HCT116 (cell line): Measurements from ENCODE around the gene WNT2B.

Source experiments
- EZH2 ChIP-seq: fragments of 200-600 bp; sonication (generic); IDR thresholded peaks from 2 replicates; pipeline ENCODE4 v1.6.1; 2017; ENCODE audit warnings: antibody characterized with exemption, mixed run types
- JUND ChIP-seq: IDR thresholded peaks from 2 replicates; pipeline ENCODE4 v1.6.1; 2012
- POLR2AphosphoS5 ChIP-seq: IDR thresholded peaks from 2 replicates; pipeline ENCODE4 v1.6.1; 2011; ENCODE audit warnings: mild to moderate bottlenecking, low read depth, low read length, moderate library complexity
- RAD21 ChIP-seq: IDR thresholded peaks from 2 replicates; pipeline ENCODE4 v1.6.1; 2012; ENCODE audit warnings: low read depth, mild to moderate bottlenecking
- SP1 ChIP-seq: IDR thresholded peaks from 2 replicates; pipeline ENCODE4 v1.6.1; 2012; ENCODE audit warnings: low read depth
- SRF ChIP-seq: IDR thresholded peaks from 2 replicates; pipeline ENCODE4 v1.6.1; 2012; ENCODE audit warnings: low read depth
- YY1 ChIP-seq: IDR thresholded peaks from 2 replicates; pipeline ENCODE4 v1.6.1; 2011; ENCODE audit warnings: low read length, low read depth, moderate library complexity, mild to moderate bottlenecking; ENCODE audit not compliant: insufficient replicate concordance; ENCODE audit errors: extremely low read depth
- TF ChIP-seq, protein P1 (sequence below), 3 experiments: fragments of 200-600 bp in 1 of 3; sonication (generic) in 1 of 3; IDR thresholded peaks in 2 of 3; conservative IDR thresholded peaks in 1 of 3; 2 replicates each; pipeline ENCODE4 v1.5.1; 2012 to 2017; ENCODE audit warnings: low read depth in 2 of 3, low read length in 2 of 3, antibody characterized with exemption in 1 of 3, borderline replicate concordance in 1 of 3, control low read depth in 1 of 3, mild to moderate bottlenecking in 1 of 3, mixed read lengths in 1 of 3, mixed run types in 1 of 3, moderate library complexity in 1 of 3; ENCODE audit not compliant: insufficient read depth in 1 of 3
- TF ChIP-seq, protein P2 (sequence below): IDR thresholded peaks from 2 replicates; pipeline ENCODE4 v1.6.1; 2011; ENCODE audit warnings: mild to moderate bottlenecking, low read length, moderate library complexity; ENCODE audit not compliant: insufficient replicate concordance; ENCODE audit errors: extremely low read depth

DNA sequence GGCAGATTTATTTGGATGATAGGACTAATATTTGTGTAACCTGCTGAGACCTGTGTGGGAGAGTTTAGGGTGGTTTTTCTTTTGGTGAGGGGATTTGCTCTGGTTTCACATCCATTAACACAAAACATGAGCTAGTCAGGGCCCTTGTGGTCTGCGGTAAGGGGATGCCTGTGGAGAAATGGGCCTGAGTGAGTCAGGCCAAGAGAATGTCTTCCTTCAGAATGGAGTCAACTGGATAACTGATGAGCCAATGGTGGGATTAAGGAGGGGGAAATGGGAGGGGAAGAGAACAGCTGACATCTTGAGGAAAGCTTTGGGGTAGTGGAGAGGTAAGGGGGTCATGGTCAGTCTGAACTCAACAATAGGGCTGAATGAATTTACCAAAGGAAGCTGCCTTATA lies 13.9 kb downstream of the WNT2B start:
- no peak for TF ChIP-seq SP1
- TF ChIP-seq, protein P1, sequence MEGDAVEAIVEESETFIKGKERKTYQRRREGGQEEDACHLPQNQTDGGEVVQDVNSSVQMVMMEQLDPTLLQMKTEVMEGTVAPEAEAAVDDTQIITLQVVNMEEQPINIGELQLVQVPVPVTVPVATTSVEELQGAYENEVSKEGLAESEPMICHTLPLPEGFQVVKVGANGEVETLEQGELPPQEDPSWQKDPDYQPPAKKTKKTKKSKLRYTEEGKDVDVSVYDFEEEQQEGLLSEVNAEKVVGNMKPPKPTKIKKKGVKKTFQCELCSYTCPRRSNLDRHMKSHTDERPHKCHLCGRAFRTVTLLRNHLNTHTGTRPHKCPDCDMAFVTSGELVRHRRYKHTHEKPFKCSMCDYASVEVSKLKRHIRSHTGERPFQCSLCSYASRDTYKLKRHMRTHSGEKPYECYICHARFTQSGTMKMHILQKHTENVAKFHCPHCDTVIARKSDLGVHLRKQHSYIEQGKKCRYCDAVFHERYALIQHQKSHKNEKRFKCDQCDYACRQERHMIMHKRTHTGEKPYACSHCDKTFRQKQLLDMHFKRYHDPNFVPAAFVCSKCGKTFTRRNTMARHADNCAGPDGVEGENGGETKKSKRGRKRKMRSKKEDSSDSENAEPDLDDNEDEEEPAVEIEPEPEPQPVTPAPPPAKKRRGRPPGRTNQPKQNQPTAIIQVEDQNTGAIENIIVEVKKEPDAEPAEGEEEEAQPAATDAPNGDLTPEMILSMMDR (IDR thresholded peaks at IDR 0.05 in 2 of 3, conservative IDR thresholded peaks at IDR 0.05 in 1 of 3; ENCODE audit: borderline replicate concordance in 1 of 3, insufficient read depth in 1 of 3, low read depth in 2 of 3, low read length in 2 of 3): no peak
- no peak for TF ChIP-seq SRF
- no peak for TF ChIP-seq EZH2
- TF ChIP-seq RAD21: no peak
- TF ChIP-seq JUND: 0 out of 2 replicates have a peak, but pooled peaks have one; percentile 14
- TF ChIP-seq, protein P2, sequence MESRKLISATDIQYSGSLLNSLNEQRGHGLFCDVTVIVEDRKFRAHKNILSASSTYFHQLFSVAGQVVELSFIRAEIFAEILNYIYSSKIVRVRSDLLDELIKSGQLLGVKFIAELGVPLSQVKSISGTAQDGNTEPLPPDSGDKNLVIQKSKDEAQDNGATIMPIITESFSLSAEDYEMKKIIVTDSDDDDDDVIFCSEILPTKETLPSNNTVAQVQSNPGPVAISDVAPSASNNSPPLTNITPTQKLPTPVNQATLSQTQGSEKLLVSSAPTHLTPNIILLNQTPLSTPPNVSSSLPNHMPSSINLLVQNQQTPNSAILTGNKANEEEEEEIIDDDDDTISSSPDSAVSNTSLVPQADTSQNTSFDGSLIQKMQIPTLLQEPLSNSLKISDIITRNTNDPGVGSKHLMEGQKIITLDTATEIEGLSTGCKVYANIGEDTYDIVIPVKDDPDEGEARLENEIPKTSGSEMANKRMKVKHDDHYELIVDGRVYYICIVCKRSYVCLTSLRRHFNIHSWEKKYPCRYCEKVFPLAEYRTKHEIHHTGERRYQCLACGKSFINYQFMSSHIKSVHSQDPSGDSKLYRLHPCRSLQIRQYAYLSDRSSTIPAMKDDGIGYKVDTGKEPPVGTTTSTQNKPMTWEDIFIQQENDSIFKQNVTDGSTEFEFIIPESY: no peak
- no peak for TF ChIP-seq POLR2AphosphoS5
- TF ChIP-seq YY1: no peak
